ENCODE data around the gene CA12. TPM values are rescaled to one million over a fixed set of nuclear protein-coding genes. Genes with fewer than 3 reads are reported as not detected.
A peak's percentile ranks its signal among the peaks of the same experiment; 100 is the strongest.

CA12 gene
- total RNA-seq, 4 donors from 2014 or later, result 126 to 156 (median 143) TPM

DNA sequence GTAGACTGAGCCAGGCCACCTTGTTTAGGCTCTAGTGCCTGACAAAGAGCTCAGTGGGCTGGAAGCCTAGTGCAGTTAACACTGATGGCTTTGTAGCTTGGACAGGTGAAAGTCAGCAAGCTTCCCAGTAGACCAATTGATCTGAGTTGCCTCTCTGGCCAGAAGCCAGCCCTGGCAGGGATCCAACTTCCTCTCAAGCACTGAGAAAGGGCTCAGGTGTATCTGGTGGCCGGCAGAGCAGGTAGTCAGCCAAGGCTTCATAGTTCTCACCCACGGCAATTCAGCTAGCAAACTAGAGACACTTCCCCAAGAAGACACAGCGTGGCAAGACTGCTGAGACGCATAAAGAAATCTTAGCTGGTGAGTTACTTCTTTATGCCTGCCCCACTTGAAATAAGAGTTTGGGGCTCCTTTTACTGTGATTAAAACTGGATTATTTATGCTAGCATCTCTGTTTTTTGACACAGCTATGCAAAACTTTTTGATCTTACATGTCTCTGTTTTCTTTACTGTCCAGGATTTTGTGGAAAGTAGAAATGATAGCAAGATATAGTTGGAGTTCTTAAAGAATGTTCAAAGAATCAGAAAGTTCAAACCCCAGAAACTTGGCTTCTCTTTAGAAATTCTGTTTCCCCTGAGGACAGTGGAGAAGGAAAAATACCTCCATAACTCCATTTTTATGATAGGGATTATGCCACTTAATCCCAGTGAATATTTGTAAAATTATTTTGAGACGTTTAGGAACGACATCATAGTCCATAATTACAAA, 8.4 kb upstream of the CA12 start:
- H3K4me1 ChIP-seq, result peaks cover 0 to 42% (median 12%) of the 10 kb centered on the region in 3 donors
- peak overlapping the region in 1 of 4 donors; percentile 6 for H3K27ac ChIP-seq
- 38 to 47% methylated on average over 3 to 6 of the region's 6 CpGs for WGBS, 2 donors
- no peak overlapping the region for H3K4me3 ChIP-seq
- TF ChIP-seq POLR2A (IDR thresholded peaks at IDR 0.05) (no peak), CTCF (IDR thresholded peaks at IDR 0.05) (no peak)
- no peak for DNase-seq
- H3K36me3 ChIP-seq, result no peaks in the 10 kb centered on the region
- intact Hi-C loops (cut with DNase I), result no loop called here
- H3K9me3 ChIP-seq, result no peaks in the 10 kb centered on the region
- no peaks in the 10 kb centered on the region for H3K27me3 ChIP-seq

- Histone ChIP-seq H3K27ac (no peak overlapping the region), H3K9me3 (no peaks in the 10 kb centered on the region)
- DNase-seq, result no peak
Measured at GRCh38 chr15:63388511-63388910, 6.9 kb upstream of the CA12 start.

GRCh38 chr15:63387748-63388493, 6.3 kb upstream of the CA12 start:
- DNase-seq, result no peak
- TF ChIP-seq CTCF (IDR thresholded peaks at IDR 0.05) (no peak), POLR2A (IDR thresholded peaks at IDR 0.05) (no peak)
- H3K27me3 ChIP-seq, result no peaks in the 10 kb centered on the region
- intact Hi-C loops (cut with DNase I), result no loop called here
- no peaks in the 10 kb centered on the region for H3K9me3 ChIP-seq
- no peak overlapping the region for H3K4me3 ChIP-seq
- H3K36me3 ChIP-seq, result no peaks in the 10 kb centered on the region
- H3K27ac ChIP-seq, result no peak overlapping the region
- 76% methylated on average over 7 to 11 of the region's 11 CpGs for WGBS, 2 donors
- peaks cover 0 to 56% (median 18%) of the 10 kb centered on the region in 3 donors for H3K4me1 ChIP-seq

More at GRCh38 chr15:63388511-63388910, 6.9 kb upstream of the CA12 start:
- Histone ChIP-seq H3K27me3 (no peaks in the 10 kb centered on the region), H3K36me3 (no peaks in the 10 kb centered on the region), H3K4me3 (no peak overlapping the region), H3K4me1 (peaks cover 0 to 50% (median 18%) of the 10 kb centered on the region in 3 donors)
- 44 to 79% methylated on average over 5 of the region's 5 CpGs for WGBS, 2 donors
- intact Hi-C loops (cut with DNase I), result no loop called here
- TF ChIP-seq POLR2A (IDR thresholded peaks at IDR 0.05) (no peak), CTCF (IDR thresholded peaks at IDR 0.05) (no peak)

DNA sequence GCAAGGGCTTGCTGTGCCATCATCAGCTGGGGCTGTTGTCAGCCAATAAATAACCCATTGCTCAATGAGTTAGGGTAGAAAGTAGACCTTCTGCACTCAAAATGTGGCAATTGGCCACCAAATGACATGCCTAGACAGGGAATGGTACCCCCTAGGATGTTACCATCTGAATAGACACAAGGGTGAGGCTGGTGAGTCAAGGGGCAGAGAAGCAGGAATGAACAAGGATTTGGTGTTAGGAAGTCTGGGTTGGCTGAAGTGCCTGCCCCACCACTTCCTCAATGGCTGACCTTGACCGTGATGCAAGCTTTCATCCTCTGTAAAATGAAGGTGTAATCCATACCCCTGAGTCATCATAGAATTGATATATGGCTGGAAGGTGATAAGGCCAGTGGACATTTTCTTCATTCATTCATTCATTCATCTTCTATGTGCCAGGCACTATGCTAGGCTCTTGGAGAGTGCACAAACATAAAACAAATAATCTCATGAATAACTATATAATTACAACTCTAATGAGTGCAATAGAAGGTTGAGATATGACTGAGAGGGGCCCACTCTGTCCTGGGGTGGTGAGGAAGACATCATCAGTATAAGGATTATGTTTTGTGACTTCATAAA, 4.4 kb upstream of the CA12 start:
- Histone ChIP-seq H3K4me1 (peaks cover 0 to 73% (median 23%) of the 10 kb centered on the region in 3 donors), H3K27ac (peak overlapping the region in 2 of 4 donors; percentile 9 to 42), H3K9me3 (no peaks in the 10 kb centered on the region), H3K27me3 (peaks cover 0 to 9% (median 0%) of the 10 kb centered on the region in 4 donors), H3K36me3 (no peaks in the 10 kb centered on the region), H3K4me3 (no peak overlapping the region)
- DNase-seq, result no peak
- intact Hi-C loops (cut with DNase I), result no loop called here
- WGBS, 2 donors, result 23 to 42% methylated on average over 1 of the region's 1 CpG
- TF ChIP-seq CTCF (IDR thresholded peaks at IDR 0.05) (no peak), POLR2A (IDR thresholded peaks at IDR 0.05) (no peak)

Data from esophagus squamous epithelium (tissue), 5 donors.